EL (cell line): ENCODE results near the gene CXCR6.
A peak's percentile ranks its signal among the peaks of the same experiment; 100 is the strongest.

Experiments used
- DNase-seq: peaks from one replicate; pipeline ENCODE4 v3.0.0-alpha.2; 2016

The CXCR6 gene

GRCh38 chr3:45943207-45943846 lies at the start of gene CXCR6:
CXCR6 (plus strand) TSS chr3:45943464; CDS start chr3:45946482, 3,018 bp downstream.
- no peak for DNase-seq

GRCh38 chr3:45894015-45894414 lies 49.2 kb upstream of the CXCR6 start:
- DNase-seq = no peak

GRCh38 chr3:45895686-45896468 lies 47.4 kb upstream of the CXCR6 start:
- no peak for DNase-seq

GRCh38 chr3:45896956-45897355 lies 46.3 kb upstream of the CXCR6 start:
- DNase-seq = peak; percentile 77

GRCh38 chr3:45904931-45905330 lies 38.3 kb upstream of the CXCR6 start:
- DNase-seq = no peak

GRCh38 chr3:45905755-45906154 lies 37.5 kb upstream of the CXCR6 start:
- DNase-seq = no peak

GRCh38 chr3:45906681-45907407 lies 36.4 kb upstream of the CXCR6 start:
- DNase-seq = peak; percentile 75

- DNase-seq = peak; percentile 22
These were observed 35.2 kb upstream of the CXCR6 start for GRCh38 chr3:45907769-45908705.

GRCh38 chr3:45908761-45909160 lies 34.5 kb upstream of the CXCR6 start:
- DNase-seq = no peak

- no peak for DNase-seq
These were observed 33.7 kb upstream of the CXCR6 start for GRCh38 chr3:45909542-45909941.

- no peak for DNase-seq
These were observed 32.4 kb upstream of the CXCR6 start for GRCh38 chr3:45910892-45911291.

- no peak for DNase-seq
These were observed 31.6 kb upstream of the CXCR6 start for GRCh38 chr3:45911511-45912226.

GRCh38 chr3:45912435-45912834 lies 30.8 kb upstream of the CXCR6 start:
- DNase-seq = no peak

- no peak for DNase-seq
These were observed 28.8 kb upstream of the CXCR6 start for GRCh38 chr3:45914362-45915058.

- no peak for DNase-seq
These were observed 28.2 kb upstream of the CXCR6 start for GRCh38 chr3:45915059-45915439.

- DNase-seq = peak; percentile 88
These were observed 27.6 kb upstream of the CXCR6 start for GRCh38 chr3:45915518-45916231.

- no peak for DNase-seq
These were observed 25.9 kb upstream of the CXCR6 start for GRCh38 chr3:45917146-45917898.

- DNase-seq = no peak
These were observed 21.9 kb upstream of the CXCR6 start for GRCh38 chr3:45921158-45922038.

GRCh38 chr3:45922039-45922326 lies 21.3 kb upstream of the CXCR6 start:
- no peak for DNase-seq
